ENCODE results near the gene FAM9B. TPM values are rescaled to one million over a fixed set of nuclear protein-coding genes. Genes with fewer than 3 reads are reported as not detected.

Gene FAM9B
- total RNA-seq (2022; extraction: Qiagen RNA extraction): not detected in 5 replicates

GRCh38 chrX:9033989-9034388 is at the start of gene FAM9B:
Gene FAM9B, minus strand, starts transcription at chrX:9034127. Its CDS starts 1,141 bp downstream, at chrX:9032986.

Other genes with a start within 250 kb of the FAM9B start
- gene FAM9A, start 232.7 kb downstream of the FAM9B start, total RNA-seq (2022; extraction: Qiagen RNA extraction): not detected in 5 replicates

Data from A549 treated with Mapracorat at 1 μM for 4 hours (cell line).